ENCODE measurements around the gene TNFRSF6B.
A peak's percentile ranks its signal among the peaks of the same experiment; 100 is the strongest.

TNFRSF6B gene

GRCh38 chr20:63741676-63742380 is 45.4 kb downstream of the TNFRSF6B start:
- DNase-seq (ENCODE audit: low read depth): no peak
- no peak for TF ChIP-seq CTCF (IDR thresholded peaks at IDR 0.05; ENCODE audit: insufficient read depth, low read depth, low read length, missing control alignments)
- H3K4me3 ChIP-seq (ENCODE audit: low read length): peak overlapping the region; percentile 59

- no peak for DNase-seq (ENCODE audit: low read depth)
- H3K4me3 ChIP-seq (ENCODE audit: low read length): no peak overlapping the region
Measured at GRCh38 chr20:63742381-63743024, 46.1 kb downstream of the TNFRSF6B start.

DNA sequence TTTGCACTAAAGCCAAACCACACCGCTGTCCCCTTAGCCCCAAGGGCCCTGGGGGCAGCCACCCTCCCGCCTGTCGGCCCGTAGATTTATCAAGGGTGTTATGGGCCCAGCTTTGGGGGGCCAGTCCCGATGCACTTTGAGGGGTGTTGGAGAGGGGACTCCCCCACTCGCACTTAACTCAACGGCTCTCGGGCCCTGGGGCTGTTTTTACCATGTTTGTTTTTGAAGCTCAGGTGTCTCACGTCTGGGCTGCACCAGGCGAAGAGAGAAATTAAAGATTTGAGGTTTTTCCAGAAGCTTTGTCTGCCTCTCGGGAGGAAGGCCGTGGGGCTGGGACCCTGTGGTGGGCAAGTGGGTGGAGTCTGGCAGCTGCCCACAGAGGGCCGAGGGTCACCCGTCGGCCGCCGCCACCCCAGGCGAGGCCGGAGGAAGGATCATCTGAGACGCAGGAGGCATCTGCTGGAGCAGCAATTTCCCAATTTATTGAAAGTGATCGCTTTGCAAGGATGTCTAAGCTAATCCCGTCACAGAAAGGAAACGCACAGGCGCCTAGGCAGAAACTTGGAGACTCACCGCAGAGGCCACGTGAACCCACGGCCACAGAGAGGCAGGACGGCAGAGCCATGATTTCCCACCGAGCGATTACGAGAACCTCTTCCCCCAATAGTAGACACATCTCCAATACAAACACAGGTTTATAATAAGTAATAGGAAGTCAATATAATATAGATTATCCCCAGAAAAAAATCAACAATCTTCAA is 46.9 kb downstream of the TNFRSF6B start:
- H3K4me3 ChIP-seq (ENCODE audit: low read length): no peak overlapping the region
- no peak for TF ChIP-seq CTCF (IDR thresholded peaks at IDR 0.05; ENCODE audit: insufficient read depth, low read depth, low read length, missing control alignments)
- no peak for DNase-seq (ENCODE audit: low read depth)

More at GRCh38 chr20:63742381-63743024, 46.1 kb downstream of the TNFRSF6B start:
- no peak for TF ChIP-seq CTCF (IDR thresholded peaks at IDR 0.05; ENCODE audit: insufficient read depth, low read depth, low read length, missing control alignments)

GRCh38 chr20:63744158-63744557 is 47.7 kb downstream of the TNFRSF6B start:
- H3K4me3 ChIP-seq (ENCODE audit: low read length): no peak overlapping the region
- no peak for TF ChIP-seq CTCF (IDR thresholded peaks at IDR 0.05; ENCODE audit: insufficient read depth, low read depth, low read length, missing control alignments)
- no peak for DNase-seq (ENCODE audit: low read depth)

- H3K4me3 ChIP-seq (ENCODE audit: low read length): no peak overlapping the region
- no peak for TF ChIP-seq CTCF (IDR thresholded peaks at IDR 0.05; ENCODE audit: insufficient read depth, low read depth, low read length, missing control alignments)
- no peak for DNase-seq (ENCODE audit: low read depth)
Measured at GRCh38 chr20:63744574-63745423, 48.3 kb downstream of the TNFRSF6B start.

GRCh38 chr20:63745424-63745805 is 49.0 kb downstream of the TNFRSF6B start:
- DNase-seq (ENCODE audit: low read depth): no peak
- H3K4me3 ChIP-seq (ENCODE audit: low read length): no peak overlapping the region
- no peak for TF ChIP-seq CTCF (IDR thresholded peaks at IDR 0.05; ENCODE audit: insufficient read depth, low read depth, low read length, missing control alignments)
